GM18520 (cell line): ENCODE data around the gene ISM1.

Source experiments
- ATAC-seq: cut with Tn5 transposase; IDR thresholded peaks from one replicate; pipeline ENCODE4 v1.9.1; 2021; ENCODE audit not compliant: unreplicated experiment

Gene ISM1

DNA sequence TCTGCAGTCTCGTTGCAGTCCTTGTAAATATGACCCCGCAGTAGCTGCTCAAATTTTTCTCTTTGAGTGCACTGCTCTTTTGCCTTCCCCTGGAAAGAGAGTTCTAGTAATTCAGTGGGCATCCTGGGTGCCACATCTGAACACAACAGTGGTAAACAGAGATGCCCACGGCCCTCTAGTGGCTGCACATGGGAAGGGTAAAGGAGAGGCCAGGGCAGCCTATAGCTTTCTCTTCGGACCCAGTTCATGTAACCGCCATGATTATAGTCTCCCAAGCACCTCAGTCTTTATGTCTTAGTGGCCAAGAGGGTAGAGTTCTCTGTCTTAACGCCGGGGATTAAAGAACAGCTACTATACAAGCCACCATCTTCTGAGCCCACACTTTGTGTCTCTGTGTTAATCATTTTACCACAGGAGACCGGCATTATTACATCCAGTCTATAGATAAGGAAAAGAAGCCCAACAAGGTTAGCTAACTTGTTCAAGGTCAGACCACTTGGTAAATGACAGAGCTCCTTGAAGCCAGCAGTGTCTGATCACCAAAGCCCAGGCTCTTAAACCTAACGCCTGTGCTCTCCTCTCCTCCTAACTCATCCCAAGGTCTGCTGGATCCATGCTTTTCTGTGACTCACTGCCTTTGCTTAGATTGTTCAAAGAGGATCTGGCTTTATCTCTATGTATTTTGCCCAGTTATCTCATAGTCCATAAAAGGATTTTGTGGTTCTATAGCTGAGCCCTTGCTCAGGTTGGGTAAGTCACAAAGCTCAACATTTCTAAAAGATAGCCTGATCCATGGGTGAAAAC is 81.8 kb downstream of the ISM1 start:
- ATAC-seq = no peak

DNA sequence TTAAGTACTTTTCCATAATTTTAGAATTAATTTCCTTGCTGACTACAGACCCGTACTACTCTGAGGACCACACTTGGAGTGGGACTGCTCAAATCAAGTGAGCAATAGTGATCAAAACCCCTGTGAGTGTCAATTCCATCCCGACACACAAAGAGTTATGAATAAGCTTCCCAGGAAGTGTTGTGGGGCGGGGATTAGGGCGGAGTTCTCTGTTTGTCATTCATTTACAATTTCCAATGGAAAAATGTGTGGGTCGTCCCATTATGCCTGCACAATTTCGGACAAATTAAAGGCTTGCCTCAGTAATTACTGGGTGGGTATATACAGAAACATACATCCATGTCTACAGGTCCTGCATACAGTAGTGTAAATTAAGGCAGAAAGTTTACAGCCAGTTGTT is 84.2 kb downstream of the ISM1 start:
- no peak for ATAC-seq

DNA sequence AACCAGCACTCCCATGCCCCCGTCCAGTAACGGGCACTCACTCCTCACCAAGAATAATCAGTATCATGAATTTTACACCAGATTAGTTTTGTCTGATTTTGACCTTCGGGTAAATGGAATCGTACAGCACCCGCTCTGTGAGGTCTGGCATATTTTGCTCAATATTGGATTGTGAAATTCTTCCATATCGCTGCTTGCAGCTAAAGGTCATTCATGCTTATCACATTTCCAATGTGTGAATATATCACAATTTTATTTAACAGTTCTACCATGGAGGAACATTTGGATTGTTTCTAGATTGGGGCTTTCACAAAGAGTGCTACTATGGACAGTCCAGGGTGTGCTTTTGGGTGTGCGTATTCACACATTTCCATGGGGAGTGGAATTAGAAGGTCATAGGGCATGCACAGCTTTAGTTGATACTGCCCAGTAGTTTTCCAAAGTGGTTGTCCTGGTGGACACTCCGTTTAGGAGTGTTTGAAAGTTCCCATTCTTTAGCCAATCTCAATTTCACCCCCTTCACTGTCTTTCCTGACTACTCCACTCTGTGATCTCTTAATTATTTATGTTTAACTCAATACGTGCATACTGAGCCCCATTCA is 86.6 kb downstream of the ISM1 start:
- no peak for ATAC-seq

DNA sequence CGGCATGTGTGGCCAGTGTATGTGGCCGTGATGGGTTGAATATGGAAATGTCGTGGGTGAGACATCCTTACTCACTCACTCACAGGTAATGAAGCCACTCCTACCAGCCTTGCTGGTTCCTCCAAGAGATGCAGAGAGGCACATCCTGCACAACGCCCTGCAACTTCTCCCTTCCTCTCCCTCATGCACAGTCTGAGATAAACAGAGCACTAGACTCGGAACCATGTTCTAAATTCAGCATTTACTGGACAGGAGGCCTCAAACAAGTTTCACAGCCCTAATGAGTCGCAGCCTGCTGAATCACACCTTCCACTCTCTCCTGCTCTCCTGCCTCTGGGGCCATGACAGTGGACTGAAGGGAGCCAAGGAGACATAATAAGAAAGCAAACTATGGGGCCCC is 91.2 kb downstream of the ISM1 start:
- peak; percentile 88 for ATAC-seq

DNA sequence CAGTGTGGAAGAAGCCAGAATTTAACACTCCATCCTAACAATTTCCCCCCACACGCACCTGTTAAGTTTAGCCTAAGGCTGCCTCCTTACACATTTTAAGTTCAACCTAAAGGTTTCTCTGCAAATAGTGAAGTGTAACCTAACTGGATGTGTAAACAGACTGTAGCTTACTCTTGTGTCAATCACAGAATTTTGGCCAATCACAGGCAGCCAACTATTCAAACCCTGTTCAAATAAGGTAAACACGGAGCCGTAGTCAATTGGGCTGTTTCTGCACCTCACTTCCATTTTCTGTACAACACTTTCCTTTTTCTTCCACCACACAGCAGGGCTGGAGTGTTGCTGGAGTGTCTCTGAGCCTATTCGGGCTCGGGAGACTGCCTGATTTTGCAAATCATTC is 92.1 kb downstream of the ISM1 start:
- ATAC-seq = no peak

DNA sequence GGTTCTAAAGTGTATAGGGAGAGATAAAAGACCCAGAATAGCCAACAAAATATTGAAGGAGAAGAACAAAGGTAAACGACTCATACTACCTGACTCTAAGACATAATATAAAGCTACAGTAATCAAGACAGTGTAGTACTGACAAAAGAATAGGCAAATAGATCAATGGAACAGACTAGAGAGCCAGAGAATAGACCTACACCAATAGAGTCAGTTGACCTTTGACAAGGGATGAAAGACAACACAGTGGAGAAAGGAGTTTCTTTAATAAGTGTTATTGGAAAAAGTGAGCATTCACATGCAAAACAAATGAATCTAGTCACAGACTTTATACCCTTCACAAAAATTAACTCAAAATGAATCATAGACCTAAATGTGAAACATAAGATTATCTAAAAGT is 96.4 kb downstream of the ISM1 start:
- no peak for ATAC-seq

DNA sequence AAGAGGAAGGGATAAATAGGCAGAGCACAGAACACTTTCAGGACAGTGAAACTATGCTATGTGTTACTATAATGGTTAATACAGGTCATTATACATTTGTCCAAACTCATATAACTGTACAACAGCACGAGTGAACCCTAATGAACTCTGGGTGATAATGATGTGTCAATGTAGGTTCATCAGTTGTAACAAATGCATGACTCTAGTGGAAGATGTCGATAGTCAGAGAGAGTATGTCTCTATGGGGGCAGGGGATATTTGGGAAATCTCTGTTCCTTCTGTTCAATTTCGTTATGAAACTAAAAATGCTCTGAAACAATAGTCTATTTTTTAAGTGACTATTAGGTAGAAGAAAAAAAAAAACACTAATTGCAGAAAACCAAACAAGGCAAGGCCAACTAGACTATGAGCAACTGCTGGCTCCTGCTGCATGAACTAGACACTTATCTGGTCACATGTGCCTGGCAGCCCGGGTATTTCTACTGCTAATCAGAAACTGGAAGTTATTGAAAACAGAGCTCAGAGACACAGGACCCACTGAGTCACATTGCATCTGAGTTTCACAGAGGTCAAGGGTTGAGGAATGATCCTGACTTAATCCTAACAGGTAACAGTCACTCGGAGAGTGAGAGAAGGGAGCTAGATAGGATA is 97.9 kb downstream of the ISM1 start:
- ATAC-seq = no peak

DNA sequence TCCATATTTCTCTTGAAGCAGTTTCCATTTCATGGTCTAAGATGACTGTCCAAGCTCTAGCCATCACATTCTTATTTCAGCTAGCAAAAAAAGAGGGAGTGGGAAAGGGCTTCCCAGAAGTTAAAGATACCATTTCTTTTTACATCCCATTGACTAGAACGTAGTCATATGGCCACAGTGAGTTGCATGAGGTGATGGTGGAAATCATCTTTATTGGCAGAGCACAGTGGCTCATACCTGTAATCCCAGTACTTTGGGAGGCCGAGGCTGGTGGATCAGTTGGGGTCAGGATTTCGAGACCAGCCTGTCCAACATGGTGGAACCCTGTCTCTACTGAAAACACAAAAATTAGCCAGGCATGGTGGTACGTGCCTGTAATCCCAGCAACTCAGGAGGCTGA is 99.6 kb downstream of the ISM1 start:
- no peak for ATAC-seq

DNA sequence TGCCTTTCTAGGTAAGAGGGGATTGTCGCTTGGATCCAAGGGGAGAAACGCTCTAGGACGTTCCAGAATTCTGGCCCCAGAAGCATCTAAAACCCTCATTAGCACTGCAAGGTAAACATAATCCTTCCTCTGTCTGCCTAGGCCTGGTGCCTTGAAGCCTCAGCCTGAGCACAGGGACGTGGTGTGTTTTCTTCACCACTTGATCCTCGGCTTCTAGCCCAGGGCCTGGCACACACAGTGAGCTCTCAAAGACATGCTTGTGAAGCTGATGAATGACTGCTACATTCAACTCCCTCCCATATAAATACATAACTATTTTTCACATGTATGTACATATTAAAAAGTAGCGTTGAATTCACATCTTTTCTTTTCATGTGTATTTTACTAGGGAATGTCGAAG is 100.3 kb downstream of the ISM1 start:
- no peak for ATAC-seq

DNA sequence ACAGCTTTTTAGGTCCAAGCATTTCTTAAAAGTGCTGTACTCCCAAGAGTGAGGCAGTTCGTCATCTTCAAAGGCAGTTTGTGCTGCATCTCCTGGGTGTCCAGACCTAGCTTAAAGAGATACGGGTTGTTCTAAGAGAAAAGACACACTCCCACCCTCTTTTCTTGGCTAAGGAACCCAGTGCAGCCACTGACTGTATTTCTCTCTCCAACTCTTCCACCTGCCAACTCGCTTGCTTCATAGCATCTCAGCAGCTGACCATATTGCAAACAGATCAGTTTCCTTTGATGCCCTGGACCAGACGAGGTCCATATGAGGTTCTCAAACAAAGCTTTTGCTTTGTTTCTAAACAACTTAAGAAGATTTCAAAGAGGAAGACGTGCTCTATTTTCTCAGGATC is 101.1 kb downstream of the ISM1 start:
- ATAC-seq = no peak

DNA sequence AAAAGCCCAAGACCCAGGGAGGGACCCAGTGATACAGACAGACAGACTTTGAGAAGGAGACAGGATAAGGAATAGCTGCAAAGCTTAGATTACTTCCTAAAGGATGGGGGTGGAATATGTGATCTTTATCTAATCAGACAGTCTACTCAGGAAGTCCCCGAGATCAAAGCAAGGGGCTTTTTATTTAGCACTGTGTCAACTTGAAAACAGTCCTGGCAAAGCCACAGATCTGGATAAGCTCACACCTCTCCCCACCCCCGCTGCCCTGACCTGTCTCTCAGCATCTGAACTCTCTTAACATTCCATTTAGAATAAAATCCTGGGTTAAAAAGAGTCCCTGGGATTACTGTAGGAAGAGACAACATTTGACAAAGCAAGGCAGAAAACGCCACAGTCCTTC is 101.5 kb downstream of the ISM1 start:
- ATAC-seq = no peak

DNA sequence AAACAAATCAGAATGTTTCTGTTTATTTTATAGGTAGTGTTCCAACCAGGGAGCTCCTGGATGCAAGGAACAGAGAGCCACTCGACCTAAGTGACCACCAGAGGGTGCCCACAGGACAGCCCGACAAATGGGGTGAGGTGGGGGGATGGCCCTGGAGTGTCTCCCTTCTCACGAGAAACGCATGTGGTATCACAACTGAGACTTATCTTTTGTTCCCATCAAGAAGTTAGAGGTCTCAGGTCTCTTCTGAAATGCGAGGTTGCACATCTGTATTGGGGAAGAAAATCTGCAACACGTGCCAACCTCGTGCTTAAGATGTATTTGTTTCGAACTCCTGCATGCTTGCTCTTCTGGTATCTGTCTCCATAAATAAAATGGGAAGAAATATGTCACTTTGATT is 104.0 kb downstream of the ISM1 start:
- ATAC-seq = no peak

DNA sequence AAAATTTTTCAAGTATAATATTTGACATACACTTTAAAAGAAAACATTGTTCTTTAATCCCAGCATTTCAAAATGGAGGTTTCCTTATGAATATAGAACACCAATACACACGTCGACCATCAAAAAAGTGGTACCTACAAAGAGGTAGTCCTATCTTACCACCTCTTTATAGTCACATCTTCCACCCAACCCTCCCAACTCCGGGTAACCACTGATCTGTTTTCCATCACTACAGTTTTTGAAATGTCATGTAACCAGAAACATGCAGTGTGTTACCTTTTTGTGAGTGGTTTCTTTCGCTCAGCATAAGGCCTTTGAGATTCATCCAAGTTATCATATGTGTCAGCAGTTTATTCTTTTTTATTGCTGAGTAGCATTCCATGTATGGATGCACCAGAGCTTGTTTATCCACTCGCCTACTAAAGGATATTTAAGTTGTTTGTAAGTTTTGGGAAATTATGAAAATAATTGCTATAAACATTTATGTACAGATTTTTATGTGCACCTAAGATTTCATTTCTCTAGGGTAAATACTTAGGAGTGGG is 104.8 kb downstream of the ISM1 start:
- no peak for ATAC-seq

DNA sequence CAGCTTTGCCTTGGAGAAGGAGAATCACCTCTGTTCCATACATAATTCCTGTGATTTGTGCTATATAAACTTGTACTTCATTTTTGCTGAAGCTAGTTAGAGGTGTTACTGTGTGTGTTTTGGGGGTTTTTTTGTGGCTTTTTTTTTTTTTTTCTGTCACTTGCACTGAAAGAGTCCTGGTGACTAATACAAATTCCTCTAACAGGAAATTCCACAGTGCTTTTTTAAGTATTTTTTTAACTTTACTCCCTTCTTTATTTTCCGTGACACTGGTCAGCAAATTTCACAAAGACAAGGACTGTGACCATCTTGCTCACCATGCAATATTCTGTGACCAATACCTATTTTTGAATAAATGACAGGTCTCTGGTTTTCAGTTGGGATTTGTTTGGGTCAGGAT is 110.5 kb downstream of the ISM1 start:
- ATAC-seq = no peak

DNA sequence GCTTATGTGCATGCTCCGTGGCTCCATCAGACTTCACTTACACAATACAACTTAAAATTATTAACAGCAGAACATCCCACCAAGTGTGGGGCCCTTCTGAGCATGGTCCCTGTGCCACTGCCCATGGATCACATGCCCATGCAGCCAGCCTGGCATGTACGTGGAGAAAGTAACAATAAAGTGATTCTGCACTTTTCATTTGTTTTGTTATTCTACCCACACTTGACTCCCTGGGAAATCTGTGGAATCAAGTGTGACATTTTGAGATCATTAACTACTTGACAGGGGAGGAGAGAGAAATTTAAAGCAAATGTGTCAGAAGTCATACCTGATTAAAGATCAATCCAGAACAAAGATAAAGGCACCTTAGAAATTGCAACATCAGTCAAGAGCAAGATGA is 112.0 kb downstream of the ISM1 start:
- ATAC-seq = no peak

DNA sequence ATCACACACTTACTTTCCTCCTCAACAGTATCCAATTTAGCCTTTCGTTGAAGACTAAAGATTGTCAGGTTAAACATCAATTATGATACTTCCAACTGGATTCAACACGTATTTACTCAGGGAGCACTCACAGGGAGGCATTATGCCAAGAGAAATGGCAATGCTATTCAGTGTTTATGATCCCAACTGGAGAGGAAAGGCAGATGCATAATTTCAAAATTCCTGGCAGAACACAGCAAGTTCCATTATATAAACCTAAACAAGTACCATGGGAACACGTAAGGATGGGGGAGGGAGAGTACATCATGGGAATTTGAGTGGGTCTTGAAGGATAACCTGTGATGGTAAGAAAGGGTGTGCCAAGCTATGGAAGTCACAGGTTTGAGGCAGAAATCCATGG is 112.7 kb downstream of the ISM1 start:
- no peak for ATAC-seq

DNA sequence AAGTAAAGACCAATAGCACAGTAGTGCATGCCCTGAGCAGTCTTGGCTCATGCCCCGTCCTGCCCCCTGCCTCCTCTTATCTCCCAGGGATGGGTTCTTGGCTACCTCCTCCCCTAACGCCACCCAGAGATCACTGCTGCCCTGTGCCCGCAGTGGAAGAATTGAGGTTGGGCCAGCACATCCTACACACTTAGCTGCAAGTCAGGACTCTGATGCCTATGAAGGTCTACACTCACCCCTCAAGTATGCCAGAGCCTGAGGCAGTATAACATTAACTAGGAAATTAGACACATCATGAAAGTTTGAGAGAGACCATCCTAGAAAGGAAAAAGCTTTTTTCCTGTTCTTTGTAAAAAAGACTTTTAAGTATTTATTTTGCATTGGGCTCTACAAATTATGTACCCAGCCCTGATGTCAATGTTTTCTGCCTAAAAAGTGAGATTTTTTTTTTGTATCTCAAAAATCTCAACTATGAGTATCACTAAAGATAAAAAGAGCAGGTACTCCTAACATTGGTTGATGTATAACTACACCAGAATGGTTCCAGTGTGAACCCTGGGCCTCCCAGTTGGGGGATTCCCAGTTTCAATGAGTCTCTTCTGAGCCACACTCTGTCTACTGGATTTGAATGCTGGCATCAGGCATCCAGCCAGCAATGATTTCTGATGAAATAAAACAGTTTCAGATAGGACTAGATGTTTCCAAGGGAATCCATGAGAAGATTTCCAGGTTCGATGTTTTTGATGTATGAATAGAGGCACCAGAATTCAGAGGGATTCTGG is 115.4 kb downstream of the ISM1 start:
- peak; percentile 48 for ATAC-seq

DNA sequence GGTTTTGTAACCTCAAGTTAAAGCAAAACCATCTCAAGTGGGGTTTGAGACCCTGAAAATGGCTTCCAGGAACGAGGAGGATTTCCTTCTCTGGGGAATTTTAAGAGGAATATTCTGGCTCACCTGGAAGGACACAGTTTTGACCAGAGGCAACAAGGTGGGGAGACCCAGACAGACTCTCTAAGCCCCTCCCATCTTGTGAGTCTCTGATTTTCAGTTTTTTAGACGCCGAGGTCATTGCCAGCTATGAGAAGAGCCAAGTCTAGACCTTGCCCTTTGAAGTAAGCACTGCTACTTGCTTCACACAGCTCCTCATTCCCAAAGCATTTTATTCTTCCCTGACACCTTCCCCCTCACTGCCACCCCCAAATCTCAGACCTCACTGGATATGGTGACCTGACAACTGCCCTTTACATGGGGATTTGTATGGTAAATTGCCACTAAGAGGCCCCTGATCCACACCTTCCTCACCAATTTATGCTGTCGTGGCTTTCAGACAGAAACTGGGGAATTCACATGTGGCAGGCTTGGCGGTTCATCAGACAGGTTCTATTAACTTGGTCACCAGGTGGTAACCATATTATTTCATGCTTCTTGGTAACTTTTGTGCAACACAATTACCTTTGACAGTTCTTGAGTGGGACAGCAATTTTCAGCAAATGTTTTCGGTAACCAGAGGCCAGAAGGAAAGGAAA is 116.2 kb downstream of the ISM1 start:
- ATAC-seq = no peak

DNA sequence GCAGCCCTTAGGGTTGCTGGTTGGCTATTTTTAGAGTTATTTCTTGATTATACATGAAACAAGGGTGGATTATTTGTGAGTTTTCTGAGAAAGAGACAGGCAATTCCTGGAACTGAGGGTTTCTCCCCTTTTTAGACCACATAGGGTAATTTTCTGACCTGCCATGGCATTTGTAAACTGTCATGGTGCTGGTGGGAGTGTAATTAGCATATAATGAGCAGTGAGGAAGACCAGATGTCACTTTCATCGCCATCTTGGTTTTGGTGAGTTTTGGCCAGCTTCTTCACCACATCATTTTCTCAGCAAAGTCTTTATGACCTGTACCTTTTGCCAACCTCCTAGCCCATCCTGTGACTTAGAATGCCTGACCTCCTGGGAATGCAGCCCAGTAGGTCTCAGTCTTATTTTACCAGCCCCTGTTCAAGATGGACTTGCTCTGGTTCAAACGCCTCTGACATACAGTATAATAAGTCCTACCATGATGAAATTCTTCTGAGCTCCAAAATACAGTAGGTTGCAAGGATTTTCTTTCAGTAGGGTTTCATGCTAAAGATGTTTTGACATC is 117.1 kb downstream of the ISM1 start:
- ATAC-seq = no peak

DNA sequence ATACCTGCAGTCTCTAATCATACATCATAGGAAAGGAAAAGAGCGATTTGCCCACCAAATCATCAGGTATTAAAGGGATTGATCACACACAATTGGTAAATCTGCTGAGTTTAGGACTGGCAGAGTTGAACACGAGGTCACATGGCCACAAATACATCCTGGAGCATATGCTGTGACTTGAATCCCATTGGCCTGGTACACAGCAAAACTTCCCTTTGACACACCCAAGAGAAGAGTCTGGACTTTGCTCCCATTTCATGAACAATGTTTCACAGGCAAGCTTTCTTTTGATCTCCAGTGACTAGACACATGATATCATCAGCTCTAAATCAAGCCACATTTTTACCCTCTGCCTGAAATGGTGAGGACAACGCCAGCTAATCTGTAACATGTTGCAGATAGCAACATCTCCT is 117.9 kb downstream of the ISM1 start:
- ATAC-seq = no peak
